ENCODE data around the gene RNF166. TPM values are rescaled to one million over a fixed set of nuclear protein-coding genes. Genes with fewer than 3 reads are reported as not detected.

The RNF166 gene
- total and polyA plus RNA-seq, 2 donors (not counting 3 experiments of a cell fraction or from before 2014, with no cell fraction given) = 27.6 to 38.8 TPM

DNA sequence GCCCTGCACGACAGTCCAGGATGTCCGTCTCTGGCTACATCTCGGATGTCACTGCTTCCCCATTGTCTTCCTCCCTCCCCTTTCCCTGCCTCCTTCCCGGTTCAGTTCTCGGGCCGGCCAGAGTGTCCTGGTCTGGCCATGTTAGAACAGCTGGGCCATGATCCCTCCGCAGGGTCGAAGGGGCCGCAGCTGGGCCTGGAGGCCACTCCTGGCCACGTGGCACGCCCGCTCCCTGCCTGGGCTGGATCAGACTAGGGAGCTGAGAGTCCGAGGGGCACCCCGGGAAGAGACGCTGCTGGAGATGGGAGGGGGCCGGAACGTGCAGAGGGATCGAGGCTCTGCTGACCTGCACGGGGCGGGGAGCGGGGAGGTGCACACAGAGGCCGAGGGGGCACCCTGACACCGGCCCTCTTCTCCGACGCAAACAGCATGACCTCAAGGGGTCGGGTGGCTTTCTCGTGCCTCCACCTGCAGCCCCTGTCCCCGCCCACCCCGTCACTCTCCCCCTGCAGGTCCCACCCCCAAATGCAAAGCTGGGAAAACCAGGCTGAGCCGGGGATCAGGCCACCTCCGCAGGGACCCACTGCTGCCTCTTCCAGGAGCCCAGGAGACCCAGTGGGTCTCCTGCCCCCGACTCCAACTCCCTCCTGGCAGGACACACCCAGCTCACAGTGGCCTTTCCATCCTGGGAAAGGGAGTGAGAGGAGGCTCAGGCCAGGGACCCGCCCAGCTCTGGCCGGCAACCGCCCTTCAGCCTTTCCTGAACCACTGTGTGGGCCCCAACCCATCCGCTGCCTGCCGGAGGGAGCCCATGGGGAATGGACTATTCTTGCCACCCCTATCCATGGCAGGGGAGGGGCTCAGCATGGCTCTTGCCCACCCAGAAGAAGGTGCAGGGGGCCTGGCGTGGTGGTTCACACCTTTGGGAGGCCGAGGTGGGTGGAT, 38.6 kb upstream of the RNF166 start:
- Histone ChIP-seq H3K4me1 (ENCODE audit: control insufficient read depth, extremely low read depth, insufficient read depth, low read length) (peaks cover 7% of the 10 kb centered on the region), H2AFZ (ENCODE audit: low read depth, low read length) (no peak overlapping the region), H3K4me2 (ENCODE audit: insufficient read depth, low read length) (no peak overlapping the region), H3K79me2 (ENCODE audit: control insufficient read depth, insufficient read depth, low read length) (peaks cover 27% of the 10 kb centered on the region), H3K27ac (ENCODE audit: insufficient read depth, low read depth, low read length) (no peak overlapping the region), H3K27me3 (ENCODE audit: control insufficient read depth in 2 of 2, insufficient read depth in 2 of 2, low read length in 2 of 2) (no peaks in the 10 kb centered on the region), H3K9me3 (replicated peaks; ENCODE audit: control insufficient read depth, insufficient read depth, low read length) (no peaks in the 10 kb centered on the region), H4K20me1 (replicated peaks; ENCODE audit: control insufficient read depth, extremely low read depth, insufficient read depth, low read length) (no peaks in the 10 kb centered on the region), H3K9ac (replicated peaks; ENCODE audit: extremely low read depth, insufficient read depth, low read length) (no peak overlapping the region), H3K36me3 (ENCODE audit: control insufficient read depth in 2 of 2, extremely low read depth in 1 of 2, insufficient read depth in 2 of 2, low read length in 2 of 2) (peaks cover 5 to 23% of the 10 kb centered on the region in 2 experiments), H3K4me3 (replicated peaks in 1 of 3; ENCODE audit: insufficient read depth in 1 of 3, low read depth in 1 of 3, low read length in 3 of 3) (no peak overlapping the region), H3K9me1 (replicated peaks; ENCODE audit: control insufficient read depth, extremely low read depth, insufficient read depth, low read length) (no peaks in the 10 kb centered on the region)
- POLR2A ChIA-PET = no interaction called here
- CTCF ChIA-PET = interaction anchor here (0.7 to 6.7 kb wide), 8 partner anchors 7 to 422 kb away, joined by 3 to 56 read pairs (median 8); partner anchors contain the start of gene PIEZO1
- FAIRE-seq (no peak), DNase-seq (ENCODE audit: low read depth, low spot score) (no peak)
- intact Hi-C loops (cut with micrococcal nuclease) (loop anchor here (1.0 to 2.0 kb wide), 2 partner anchors 40 to 472 kb away; partner anchors contain the start of genes PIEZO1 and ZNF778), dilution Hi-C loops (cut with MboI; ENCODE audit: extremely low pct_ligation_motif_present, low sequenced_read_pairs) (no loop called here)
- TF ChIP-seq, protein P1, sequence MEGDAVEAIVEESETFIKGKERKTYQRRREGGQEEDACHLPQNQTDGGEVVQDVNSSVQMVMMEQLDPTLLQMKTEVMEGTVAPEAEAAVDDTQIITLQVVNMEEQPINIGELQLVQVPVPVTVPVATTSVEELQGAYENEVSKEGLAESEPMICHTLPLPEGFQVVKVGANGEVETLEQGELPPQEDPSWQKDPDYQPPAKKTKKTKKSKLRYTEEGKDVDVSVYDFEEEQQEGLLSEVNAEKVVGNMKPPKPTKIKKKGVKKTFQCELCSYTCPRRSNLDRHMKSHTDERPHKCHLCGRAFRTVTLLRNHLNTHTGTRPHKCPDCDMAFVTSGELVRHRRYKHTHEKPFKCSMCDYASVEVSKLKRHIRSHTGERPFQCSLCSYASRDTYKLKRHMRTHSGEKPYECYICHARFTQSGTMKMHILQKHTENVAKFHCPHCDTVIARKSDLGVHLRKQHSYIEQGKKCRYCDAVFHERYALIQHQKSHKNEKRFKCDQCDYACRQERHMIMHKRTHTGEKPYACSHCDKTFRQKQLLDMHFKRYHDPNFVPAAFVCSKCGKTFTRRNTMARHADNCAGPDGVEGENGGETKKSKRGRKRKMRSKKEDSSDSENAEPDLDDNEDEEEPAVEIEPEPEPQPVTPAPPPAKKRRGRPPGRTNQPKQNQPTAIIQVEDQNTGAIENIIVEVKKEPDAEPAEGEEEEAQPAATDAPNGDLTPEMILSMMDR (IDR thresholded peaks at IDR 0.05; ENCODE audit: extremely low read depth in 1 of 2, insufficient read depth in 1 of 2, low read depth in 1 of 2, low read length in 2 of 2) = no peak
- TF ChIP-seq POLR2AphosphoS5 (IDR thresholded peaks at IDR 0.05; ENCODE audit: insufficient read depth, low read depth, low read length) (no peak), FOS (IDR thresholded peaks at IDR 0.05; ENCODE audit: borderline replicate concordance, insufficient read depth, low read length) (no peak), GATA2 (IDR thresholded peaks at IDR 0.05; ENCODE audit: insufficient read depth, insufficient read length, low read depth, low read length) (no peak), POLR2A (IDR thresholded peaks at IDR 0.05; ENCODE audit: low read depth, low read length) (no peak), EZH2 (IDR thresholded peaks at IDR 0.05; ENCODE audit: borderline replicate concordance, low read depth, low read length, severe bottlenecking) (no peak), MYC (IDR thresholded peaks at IDR 0.05; ENCODE audit: low read depth, low read length) (no peak), JUN (IDR thresholded peaks at IDR 0.05; ENCODE audit: borderline replicate concordance, insufficient read depth, insufficient read length, low read depth) (no peak)
- TF ChIP-seq, protein P2, sequence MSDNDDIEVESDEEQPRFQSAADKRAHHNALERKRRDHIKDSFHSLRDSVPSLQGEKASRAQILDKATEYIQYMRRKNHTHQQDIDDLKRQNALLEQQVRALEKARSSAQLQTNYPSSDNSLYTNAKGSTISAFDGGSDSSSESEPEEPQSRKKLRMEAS (IDR thresholded peaks at IDR 0.05; ENCODE audit: insufficient read depth, insufficient read length) = no peak
- no TSS peak for BruUV-seq (replicated peaks)

All from endothelial cell of umbilical vein (primary cell).